Dendritic cell treated with granulocyte-macrophage colony-stimulating factor and Interleukin-4, amounts not matched to agents 40 ng/mL and 50 ng/mL, for 4 days (primary cell): ENCODE results near the gene VDAC2.
"Not testable (repeated sequence)": the region's sequence is repeated elsewhere in the genome, so short reads cannot be mapped to it uniquely, and the experiment has no call there.

ENCODE experiments used
- H3K27ac Mint-ChIP-seq: one replicate; pipeline ENCODE4 v1.8.0; 2022; ENCODE audit warnings: mild to moderate bottlenecking, mixed read lengths
- H3K27me3 Mint-ChIP-seq: one replicate; pipeline ENCODE4 v1.8.0; 2022; ENCODE audit warnings: mild to moderate bottlenecking, mixed read lengths
- H3K36me3 Mint-ChIP-seq: one replicate; pipeline ENCODE4 v1.8.0; 2022; ENCODE audit warnings: low read depth, mixed read lengths
- H3K4me1 Mint-ChIP-seq: one replicate; pipeline ENCODE4 v1.8.0; 2022; ENCODE audit warnings: low read depth, mixed read lengths
- H3K4me3 Mint-ChIP-seq: one replicate; pipeline ENCODE4 v1.8.0; 2022; ENCODE audit warnings: mild to moderate bottlenecking, moderate library complexity, mixed read lengths
- H3K9me3 Mint-ChIP-seq: one replicate; pipeline ENCODE4 v1.8.0; 2022; ENCODE audit warnings: mixed read lengths
- intact Hi-C: fragments of 100-400 bp; cut with micrococcal nuclease; formaldehyde crosslinking; loops from one replicate; pipeline ENCODE4 v1.15.0; 2022

VDAC2 gene

GRCh38 chr10:75188522-75188921, 22.1 kb upstream of the VDAC2 start:
- H3K4me1 Mint-ChIP-seq = peaks cover 15% of the 10 kb centered on the region
- H3K27me3 Mint-ChIP-seq, H3K27ac Mint-ChIP-seq, H3K9me3 Mint-ChIP-seq, H3K4me3 Mint-ChIP-seq: not testable (repeated sequence)
- peaks cover 15% of the 10 kb centered on the region for H3K36me3 Mint-ChIP-seq
- intact Hi-C loops = loop anchor here (2.0 kb wide), 1 partner anchor 42 kb away; no protein-coding TSS in a partner anchor

- no peak overlapping the region for H3K27ac Mint-ChIP-seq
- peaks cover 24% of the 10 kb centered on the region for H3K36me3 Mint-ChIP-seq
- no peak overlapping the region for H3K4me3 Mint-ChIP-seq
- H3K9me3 Mint-ChIP-seq = no peaks in the 10 kb centered on the region
- intact Hi-C loops = loop anchor here (2.0 kb wide), 1 partner anchor 41 kb away; no protein-coding TSS in a partner anchor
- H3K4me1 Mint-ChIP-seq = peaks cover 15% of the 10 kb centered on the region
- no peaks in the 10 kb centered on the region for H3K27me3 Mint-ChIP-seq
Measured at GRCh38 chr10:75189266-75190096, 21.1 kb upstream of the VDAC2 start.

- Mint-ChIP-seq H3K27me3 (no peaks in the 10 kb centered on the region), H3K27ac (peak overlapping the region; percentile 63), H3K4me3 (no peak overlapping the region), H3K9me3 (no peaks in the 10 kb centered on the region), H3K36me3 (peaks cover 45% of the 10 kb centered on the region), H3K4me1 (peaks cover 15% of the 10 kb centered on the region)
- intact Hi-C loops = no loop called here
Measured at GRCh38 chr10:75191821-75192568, 18.6 kb upstream of the VDAC2 start.

GRCh38 chr10:75194625-75195024, 16.0 kb upstream of the VDAC2 start:
- H3K27ac Mint-ChIP-seq, H3K4me3 Mint-ChIP-seq, intact Hi-C loops, H3K9me3 Mint-ChIP-seq, H3K27me3 Mint-ChIP-seq: not testable (repeated sequence)
- H3K4me1 Mint-ChIP-seq = peaks cover 15% of the 10 kb centered on the region
- H3K36me3 Mint-ChIP-seq = peaks cover 40% of the 10 kb centered on the region

GRCh38 chr10:75195035-75195763, 15.4 kb upstream of the VDAC2 start:
- H3K27ac Mint-ChIP-seq = no peak overlapping the region
- peaks cover 40% of the 10 kb centered on the region for H3K36me3 Mint-ChIP-seq
- intact Hi-C loops = no loop called here
- H3K4me3 Mint-ChIP-seq = no peak overlapping the region
- no peaks in the 10 kb centered on the region for H3K9me3 Mint-ChIP-seq
- H3K4me1 Mint-ChIP-seq = peaks cover 15% of the 10 kb centered on the region
- no peaks in the 10 kb centered on the region for H3K27me3 Mint-ChIP-seq

GRCh38 chr10:75197066-75197465, 13.5 kb upstream of the VDAC2 start:
- H3K4me1 Mint-ChIP-seq = peaks cover 3% of the 10 kb centered on the region
- peaks cover 47% of the 10 kb centered on the region for H3K36me3 Mint-ChIP-seq
- no peaks in the 10 kb centered on the region for H3K9me3 Mint-ChIP-seq
- no peak overlapping the region for H3K4me3 Mint-ChIP-seq
- H3K27me3 Mint-ChIP-seq = no peaks in the 10 kb centered on the region
- no peak overlapping the region for H3K27ac Mint-ChIP-seq
- intact Hi-C loops = no loop called here

- Mint-ChIP-seq H3K9me3 (no peaks in the 10 kb centered on the region), H3K4me1 (peaks cover 9% of the 10 kb centered on the region), H3K27me3 (no peaks in the 10 kb centered on the region), H3K36me3 (peaks cover 51% of the 10 kb centered on the region), H3K27ac (no peak overlapping the region), H3K4me3 (no peak overlapping the region)
- intact Hi-C loops = no loop called here
Measured at GRCh38 chr10:75197906-75198305, 12.7 kb upstream of the VDAC2 start.

- intact Hi-C loops, H3K9me3 Mint-ChIP-seq, H3K27me3 Mint-ChIP-seq, H3K4me3 Mint-ChIP-seq, H3K27ac Mint-ChIP-seq: not testable (repeated sequence)
- Mint-ChIP-seq H3K36me3 (peaks cover 33% of the 10 kb centered on the region), H3K4me1 (peaks cover 17% of the 10 kb centered on the region)
Measured at GRCh38 chr10:75199949-75200348, 10.6 kb upstream of the VDAC2 start.

GRCh38 chr10:75201793-75202307, 8.7 kb upstream of the VDAC2 start:
- H3K4me3 Mint-ChIP-seq = no peak overlapping the region
- H3K9me3 Mint-ChIP-seq = no peaks in the 10 kb centered on the region
- no peak overlapping the region for H3K27ac Mint-ChIP-seq
- intact Hi-C loops = no loop called here
- no peaks in the 10 kb centered on the region for H3K27me3 Mint-ChIP-seq
- peaks cover 21% of the 10 kb centered on the region for H3K4me1 Mint-ChIP-seq
- peaks cover 17% of the 10 kb centered on the region for H3K36me3 Mint-ChIP-seq

- Mint-ChIP-seq H3K4me3 (no peak overlapping the region), H3K36me3 (peaks cover 16% of the 10 kb centered on the region), H3K9me3 (no peaks in the 10 kb centered on the region), H3K4me1 (peaks cover 21% of the 10 kb centered on the region), H3K27ac (peak overlapping the region; percentile 3), H3K27me3 (no peaks in the 10 kb centered on the region)
- intact Hi-C loops = no loop called here
Measured at GRCh38 chr10:75202321-75203045, 8.1 kb upstream of the VDAC2 start.

- Mint-ChIP-seq H3K36me3 (peaks cover 16% of the 10 kb centered on the region), H3K4me1 (peaks cover 21% of the 10 kb centered on the region), H3K27ac (peak overlapping the region; percentile 3)
- H3K27me3 Mint-ChIP-seq, H3K9me3 Mint-ChIP-seq, H3K4me3 Mint-ChIP-seq, intact Hi-C loops: not testable (repeated sequence)
Measured at GRCh38 chr10:75203046-75203620, 7.5 kb upstream of the VDAC2 start.

- Mint-ChIP-seq H3K27me3 (no peaks in the 10 kb centered on the region), H3K4me3 (no peak overlapping the region), H3K27ac (no peak overlapping the region), H3K4me1 (peaks cover 21% of the 10 kb centered on the region), H3K36me3 (peaks cover 16% of the 10 kb centered on the region), H3K9me3 (no peaks in the 10 kb centered on the region)
- intact Hi-C loops = no loop called here
Measured at GRCh38 chr10:75203724-75204123, 6.9 kb upstream of the VDAC2 start.

- no peaks in the 10 kb centered on the region for H3K9me3 Mint-ChIP-seq
- no peak overlapping the region for H3K27ac Mint-ChIP-seq
Measured at GRCh38 chr10:75205908-75206307, 4.7 kb upstream of the VDAC2 start.

More at GRCh38 chr10:75205908-75206307, 4.7 kb upstream of the VDAC2 start:
- Mint-ChIP-seq H3K27me3 (no peaks in the 10 kb centered on the region), H3K36me3 (peaks cover 28% of the 10 kb centered on the region), H3K4me1 (peaks cover 28% of the 10 kb centered on the region), H3K4me3 (no peak overlapping the region)
- intact Hi-C loops = no loop called here
